K562 (cell line): ENCODE data around the gene GMDS. TPM values are rescaled to one million over a fixed set of nuclear protein-coding genes. Genes with fewer than 3 reads are reported as not detected.

ENCODE experiments used
- CHD1 ChIP-seq: fragments of 200-600 bp; sonication (generic); IDR thresholded peaks from one replicate; pipeline ENCODE4 v1.6.1; 2012; ENCODE audit warnings: mild to moderate bottlenecking, moderate library complexity, low read length, inconsistent platforms
- CREM ChIP-seq: IDR thresholded peaks from 2 replicates; pipeline ENCODE4 v1.6.1; 2014; ENCODE audit warnings: antibody characterized with exemption, low read depth
- CTBP1 ChIP-seq: fragments of 450-650 bp; IDR thresholded peaks from 2 replicates; pipeline ENCODE4 v1.6.1; 2016; ENCODE audit warnings: borderline replicate concordance
- FOXA3 ChIP-seq, 2 experiments: fragments of 450-650 bp in 1 of 2; sonication (generic) in 1 of 2; formaldehyde crosslinking; IDR thresholded peaks in 1 of 2; conservative IDR thresholded peaks in 1 of 2; 2 replicates each; pipeline versions ENCODE4 v1.4.0 to v1.8.0; 2020 to 2022; ENCODE audit warnings: mild to moderate bottlenecking in 2 of 2, missing genetic modification reagents in 1 of 2
- HDAC8 ChIP-seq: fragments of 450-650 bp; IDR thresholded peaks from 2 replicates; pipeline ENCODE4 v1.6.1; 2016; ENCODE audit warnings: mild to moderate bottlenecking, missing genetic modification characterization, moderate library complexity, missing compliant biosample characterization
- JUN ChIP-seq, 2 experiments: sonication (generic) in 1 of 2; formaldehyde crosslinking in 1 of 2; IDR thresholded peaks; 2 replicates each; pipeline versions ENCODE4 v1.6.1 to v1.8.0; 2012 to 2022; ENCODE audit warnings: borderline replicate concordance in 2 of 2, mild to moderate bottlenecking in 2 of 2, improper control_type of control experiment in 1 of 2, low read depth in 1 of 2, low read length in 1 of 2, missing genetic modification reagents in 1 of 2
- KDM1A ChIP-seq, 2 experiments: fragments of 450-650 bp; IDR thresholded peaks; 2 replicates each; pipeline ENCODE4 v1.6.1; 2016; ENCODE audit warnings: mild to moderate bottlenecking in 2 of 2
- MAZ ChIP-seq, 2 experiments: fragments of 450-650 bp in 1 of 2; sonication (generic) in 1 of 2; formaldehyde crosslinking; IDR thresholded peaks in 1 of 2; conservative IDR thresholded peaks in 1 of 2; 2 replicates each; pipeline versions ENCODE4 v1.4.0 to v1.5.0; 2020; ENCODE audit warnings: mild to moderate bottlenecking in 1 of 2, missing genetic modification reagents in 1 of 2
- RUNX1 ChIP-seq: sonication (generic); IDR thresholded peaks from 2 replicates; pipeline ENCODE4 v1.6.1; 2016; ENCODE audit warnings: antibody characterized with exemption, low read depth
- SIRT6 ChIP-seq: IDR thresholded peaks from one replicate; pipeline ENCODE4 v1.6.1; 2012; ENCODE audit warnings: low read depth, mild to moderate bottlenecking, control low read depth, inconsistent platforms, low read length, moderate library complexity
- SMAD2 ChIP-seq: fragments of 150-350 bp; IDR thresholded peaks from 2 replicates; pipeline ENCODE4 v1.6.1; 2014; ENCODE audit warnings: low read depth, mild to moderate bottlenecking, low read length
- TRIM24 ChIP-seq, 2 experiments: fragments of 450-650 bp; IDR thresholded peaks; 2 replicates each; pipeline ENCODE4 v1.6.1; 2016
- TRIM28 ChIP-seq: fragments of 450-650 bp; IDR thresholded peaks from 2 replicates; pipeline ENCODE4 v1.6.1; 2017
- ZFP30 ChIP-seq: fragments of 250-450 bp; sonication (Bioruptor Pico); IDR thresholded peaks from 2 replicates; pipeline ENCODE4 v1.8.0; 2022; ENCODE audit warnings: moderate library complexity, mild to moderate bottlenecking, inconsistent platforms, borderline replicate concordance
- ZNF57 ChIP-seq: fragments of 450-650 bp; formaldehyde crosslinking; IDR thresholded peaks from 2 replicates; pipeline ENCODE4 v1.4.0; 2020; ENCODE audit warnings: mild to moderate bottlenecking, moderate library complexity
- ZNF76 ChIP-seq: fragments of 250-450 bp; sonication (Bioruptor Pico); IDR thresholded peaks from 2 replicates; pipeline ENCODE4 v1.4.0; 2020; ENCODE audit warnings: mild to moderate bottlenecking, moderate library complexity, borderline replicate concordance
- polyA plus RNA-seq, 8 experiments: library from polyadenylated mRNA; depleted of rRNA in 4 of 8; stranded (reverse) in 5 of 8; unstranded in 3 of 8; fragments of >200 nt; fragmentation: Nextera tagmentation in 2 of 8; fragmentation: Illumina TruSeq in 1 of 8; extraction: Ambion mirVana in 2 of 8; extraction: Trizol in 1 of 8; gene quantifications; 2 replicates each; pipeline versions ENCODE4 v1.2.1 to v1.2.3, GENCODE V29; 2011 to 2014; ENCODE audit warnings: inconsistent platforms in 1 of 8, missing spikeins in 1 of 8
- total RNA-seq, 7 experiments: library from RNA; depleted of rRNA in 6 of 7; stranded (reverse); fragments of >200 nt in 6 of 7; fragmentation: Illumina TruSeq in 2 of 7; extraction: Trizol in 2 of 7; gene quantifications; 2 replicates each; pipeline versions ENCODE4 v1.2.1 to v1.2.3, GENCODE V29; 2011 to 2021; ENCODE audit warnings: low replicate concordance in 1 of 7
- TF ChIP-seq, protein P1 (sequence below): IDR thresholded peaks from 3 replicates; pipeline ENCODE4 v1.6.1; 2011; ENCODE audit warnings: borderline replicate concordance, mild to moderate bottlenecking; ENCODE audit not compliant: insufficient read length, insufficient read depth
- TF ChIP-seq, protein P2 (sequence below), 2 experiments: fragments of 450-650 bp in 1 of 2; sonication (generic) in 1 of 2; formaldehyde crosslinking; conservative IDR thresholded peaks; 2 replicates each; pipeline versions ENCODE4 v1.4.0 to v1.8.1; 2020 to 2022; ENCODE audit warnings: mild to moderate bottlenecking in 1 of 2, missing genetic modification reagents in 1 of 2
- TF ChIP-seq, protein P3 (sequence below): fragments of 450-650 bp; IDR thresholded peaks from 2 replicates; pipeline ENCODE4 v1.6.1; 2018; ENCODE audit not compliant: partially characterized antibody
- TF ChIP-seq, protein P4 (sequence below): sonication (generic); formaldehyde crosslinking; IDR thresholded peaks from 2 replicates; pipeline ENCODE4 v1.8.0; 2022; ENCODE audit warnings: mild to moderate bottlenecking, missing genetic modification reagents

The GMDS gene
- total and polyA plus RNA-seq, 9 of the 15 experiments (the other 6 are each of a cell fraction or from before 2014, with no cell fraction given): 0.48 to 31.8 (median 13.4) TPM

DNA sequence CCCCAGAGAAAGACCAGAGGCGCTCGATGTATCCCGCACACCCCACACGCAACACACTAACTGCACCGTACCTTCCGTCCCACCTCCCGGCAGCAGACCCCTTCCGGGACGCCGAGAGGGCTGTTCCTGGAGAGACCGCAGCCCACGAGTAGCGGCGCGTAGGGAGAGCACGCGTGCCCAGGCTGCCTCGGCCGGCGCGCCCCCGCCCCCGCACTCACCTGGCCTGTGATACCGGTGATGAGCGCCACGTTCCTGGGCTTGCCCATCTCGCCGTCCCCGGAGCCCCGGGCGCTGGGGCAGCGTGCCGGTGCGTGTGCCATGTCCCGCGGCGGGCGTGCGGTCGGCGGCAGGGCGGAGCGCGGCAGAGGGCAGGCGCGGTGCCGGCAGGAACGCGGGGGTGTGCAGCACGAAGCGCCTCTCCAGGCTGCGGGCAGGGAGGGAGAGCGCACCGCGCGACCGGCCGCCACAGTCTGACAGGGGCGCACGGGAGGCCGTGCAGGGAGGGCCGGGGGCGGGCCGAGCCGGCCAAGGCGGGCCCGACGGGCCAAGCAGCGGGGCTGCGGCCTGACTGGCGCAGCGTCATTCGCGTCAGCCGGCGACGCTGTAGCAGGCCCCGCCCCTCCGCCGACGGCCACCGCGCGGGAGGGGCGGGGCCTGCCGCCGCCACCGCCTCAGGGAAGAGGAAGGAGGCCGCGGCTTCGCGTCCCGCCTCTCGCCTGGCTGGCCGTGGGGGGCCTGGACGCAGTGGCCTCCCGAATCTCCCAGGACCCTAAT lies at the start of gene GMDS (continued):
- TF ChIP-seq CTBP1: peak; percentile 98
- TF ChIP-seq ZNF76 (CRISPR knock-in tag): no peak
- TF ChIP-seq TRIM28: no peak
- 0 out of 4 replicates have a peak, but pooled peaks of 1 of the 2 experiments have one; percentile 18 for TF ChIP-seq FOXA3 (CRISPR knock-in tag; conservative IDR thresholded peaks at IDR 0.05 in 1 of 2, IDR thresholded peaks at IDR 0.05 in 1 of 2)
- peak; percentile 92 for TF ChIP-seq CREM
- TF ChIP-seq HDAC8 (tag): peak; percentile 73; the same call in 1 of the 2 replicates
- TF ChIP-seq CHD1: peak; percentile 41
- no peak for TF ChIP-seq TRIM24 (IDR thresholded peaks at IDR 0.05)
- TF ChIP-seq, protein P1, sequence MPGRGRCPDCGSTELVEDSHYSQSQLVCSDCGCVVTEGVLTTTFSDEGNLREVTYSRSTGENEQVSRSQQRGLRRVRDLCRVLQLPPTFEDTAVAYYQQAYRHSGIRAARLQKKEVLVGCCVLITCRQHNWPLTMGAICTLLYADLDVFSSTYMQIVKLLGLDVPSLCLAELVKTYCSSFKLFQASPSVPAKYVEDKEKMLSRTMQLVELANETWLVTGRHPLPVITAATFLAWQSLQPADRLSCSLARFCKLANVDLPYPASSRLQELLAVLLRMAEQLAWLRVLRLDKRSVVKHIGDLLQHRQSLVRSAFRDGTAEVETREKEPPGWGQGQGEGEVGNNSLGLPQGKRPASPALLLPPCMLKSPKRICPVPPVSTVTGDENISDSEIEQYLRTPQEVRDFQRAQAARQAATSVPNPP: no peak
- no peak for TF ChIP-seq JUN (IDR thresholded peaks at IDR 0.05; ENCODE audit: borderline replicate concordance, low read depth, low read length)
- TF ChIP-seq JUN (CRISPR knock-in tag; IDR thresholded peaks at IDR 0.05; ENCODE audit: borderline replicate concordance): peak; percentile 75; the same call in 1 of the 2 replicates
- no peak for TF ChIP-seq SIRT6
- 0 out of 2 replicates have a peak, but pooled peaks have one; percentile 37 for TF ChIP-seq ZNF57 (CRISPR knock-in tag)
- TF ChIP-seq SMAD2: no peak
- no peak for TF ChIP-seq KDM1A (IDR thresholded peaks at IDR 0.05)
- TF ChIP-seq, protein P2, sequence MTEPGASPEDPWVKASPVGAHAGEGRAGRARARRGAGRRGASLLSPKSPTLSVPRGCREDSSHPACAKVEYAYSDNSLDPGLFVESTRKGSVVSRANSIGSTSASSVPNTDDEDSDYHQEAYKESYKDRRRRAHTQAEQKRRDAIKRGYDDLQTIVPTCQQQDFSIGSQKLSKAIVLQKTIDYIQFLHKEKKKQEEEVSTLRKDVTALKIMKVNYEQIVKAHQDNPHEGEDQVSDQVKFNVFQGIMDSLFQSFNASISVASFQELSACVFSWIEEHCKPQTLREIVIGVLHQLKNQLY (CRISPR knock-in tag; conservative IDR thresholded peaks at IDR 0.05): peak in 1 of 2 experiments; percentile 61; a peak in 1 of 4 replicates
- no peak for TF ChIP-seq RUNX1
- TF ChIP-seq, protein P3, sequence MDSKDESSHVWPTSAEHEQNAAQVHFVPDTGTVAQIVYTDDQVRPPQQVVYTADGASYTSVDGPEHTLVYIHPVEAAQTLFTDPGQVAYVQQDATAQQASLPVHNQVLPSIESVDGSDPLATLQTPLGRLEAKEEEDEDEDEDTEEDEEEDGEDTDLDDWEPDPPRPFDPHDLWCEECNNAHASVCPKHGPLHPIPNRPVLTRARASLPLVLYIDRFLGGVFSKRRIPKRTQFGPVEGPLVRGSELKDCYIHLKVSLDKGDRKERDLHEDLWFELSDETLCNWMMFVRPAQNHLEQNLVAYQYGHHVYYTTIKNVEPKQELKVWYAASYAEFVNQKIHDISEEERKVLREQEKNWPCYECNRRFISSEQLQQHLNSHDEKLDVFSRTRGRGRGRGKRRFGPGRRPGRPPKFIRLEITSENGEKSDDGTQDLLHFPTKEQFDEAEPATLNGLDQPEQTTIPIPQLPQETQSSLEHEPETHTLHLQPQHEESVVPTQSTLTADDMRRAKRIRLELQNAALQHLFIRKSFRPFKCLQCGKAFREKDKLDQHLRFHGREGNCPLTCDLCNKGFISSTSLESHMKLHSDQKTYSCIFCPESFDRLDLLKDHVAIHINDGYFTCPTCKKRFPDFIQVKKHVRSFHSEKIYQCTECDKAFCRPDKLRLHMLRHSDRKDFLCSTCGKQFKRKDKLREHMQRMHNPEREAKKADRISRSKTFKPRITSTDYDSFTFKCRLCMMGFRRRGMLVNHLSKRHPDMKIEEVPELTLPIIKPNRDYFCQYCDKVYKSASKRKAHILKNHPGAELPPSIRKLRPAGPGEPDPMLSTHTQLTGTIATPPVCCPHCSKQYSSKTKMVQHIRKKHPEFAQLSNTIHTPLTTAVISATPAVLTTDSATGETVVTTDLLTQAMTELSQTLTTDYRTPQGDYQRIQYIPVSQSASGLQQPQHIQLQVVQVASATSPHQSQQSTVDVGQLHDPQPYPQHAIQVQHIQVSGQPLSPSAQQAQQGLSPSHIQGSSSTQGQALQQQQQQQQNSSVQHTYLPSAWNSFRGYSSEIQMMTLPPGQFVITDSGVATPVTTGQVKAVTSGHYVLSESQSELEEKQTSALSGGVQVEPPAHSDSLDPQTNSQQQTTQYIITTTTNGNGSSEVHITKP: no peak
- TF ChIP-seq, protein P4, sequence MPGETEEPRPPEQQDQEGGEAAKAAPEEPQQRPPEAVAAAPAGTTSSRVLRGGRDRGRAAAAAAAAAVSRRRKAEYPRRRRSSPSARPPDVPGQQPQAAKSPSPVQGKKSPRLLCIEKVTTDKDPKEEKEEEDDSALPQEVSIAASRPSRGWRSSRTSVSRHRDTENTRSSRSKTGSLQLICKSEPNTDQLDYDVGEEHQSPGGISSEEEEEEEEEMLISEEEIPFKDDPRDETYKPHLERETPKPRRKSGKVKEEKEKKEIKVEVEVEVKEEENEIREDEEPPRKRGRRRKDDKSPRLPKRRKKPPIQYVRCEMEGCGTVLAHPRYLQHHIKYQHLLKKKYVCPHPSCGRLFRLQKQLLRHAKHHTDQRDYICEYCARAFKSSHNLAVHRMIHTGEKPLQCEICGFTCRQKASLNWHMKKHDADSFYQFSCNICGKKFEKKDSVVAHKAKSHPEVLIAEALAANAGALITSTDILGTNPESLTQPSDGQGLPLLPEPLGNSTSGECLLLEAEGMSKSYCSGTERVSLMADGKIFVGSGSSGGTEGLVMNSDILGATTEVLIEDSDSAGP (CRISPR knock-in tag): no peak
- no peak for TF ChIP-seq ZFP30 (CRISPR knock-in tag)
- peak; percentile 46 to 82; a peak in 3 of 4 replicates for TF ChIP-seq MAZ (CRISPR knock-in tag; conservative IDR thresholded peaks at IDR 0.05 in 1 of 2, IDR thresholded peaks at IDR 0.05 in 1 of 2)
